Body of pancreas (tissue), 4 donors: ENCODE measurements around the gene CTSK.

Experiments
- CTCF ChIP-seq, 7 experiments: fragments of 450-650 bp in 4 of 7; fragments of 200-600 bp in 3 of 7; sonication (generic) in 3 of 7; IDR thresholded peaks; one replicate each; pipeline ENCODE4 v1.5.1; 2016 to 2019; ENCODE audit warnings: antibody characterized with exemption in 7 of 7
- POLR2A ChIP-seq, 3 donors: fragments of 450-650 bp; IDR thresholded peaks; one replicate each; pipeline ENCODE4 v1.6.1; 2016; ENCODE audit warnings: antibody characterized with exemption in 3 of 3, mild to moderate bottlenecking in 2 of 3

DNA sequence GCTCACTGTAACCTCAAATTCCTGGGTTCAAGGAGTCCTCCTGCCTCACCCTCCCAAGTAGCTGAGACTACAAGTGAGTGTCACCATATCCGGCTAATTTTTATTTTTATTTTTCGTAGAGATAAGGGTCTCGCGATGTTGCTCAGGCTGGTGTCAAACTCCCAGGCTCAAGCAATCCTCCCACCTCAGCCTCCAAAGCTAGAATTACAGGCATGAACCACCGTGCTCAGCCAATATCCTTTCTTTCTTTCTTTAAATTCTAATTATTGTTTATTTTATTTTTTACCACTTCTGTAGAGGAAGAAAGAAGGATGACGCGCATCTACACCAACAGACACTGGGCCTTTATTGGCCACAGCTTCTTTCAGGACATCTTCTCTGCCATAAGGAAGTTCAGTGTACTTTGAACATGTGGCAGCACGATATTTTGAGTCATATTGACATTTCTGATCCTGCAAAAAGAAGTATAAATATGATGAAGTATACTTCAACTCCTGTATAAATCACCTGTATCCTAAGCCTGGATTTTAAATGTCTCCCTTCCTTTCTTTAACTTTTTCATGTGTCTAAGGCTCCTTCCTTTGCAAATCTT lies 58.2 kb downstream of the CTSK start:
- TF ChIP-seq CTCF (IDR thresholded peaks at IDR 0.05) (no peak), POLR2A (IDR thresholded peaks at IDR 0.05) (no peak)
